K562 (cell line): ENCODE measurements around the gene PLCB1. TPM values are rescaled to one million over a fixed set of nuclear protein-coding genes. Genes with fewer than 3 reads are reported as not detected.
"Not testable (repeated sequence)": the region's sequence is repeated elsewhere in the genome, so short reads cannot be mapped to it uniquely, and the experiment has no call there.

Source experiments
- ATAC-seq: fragments of 200-7000 bp; cut with Tn5 transposase; 3 replicates; pipeline ENCODE4 v1.9.1; 2020; ENCODE audit warnings: moderate library complexity
- BruUV-seq: library from RNA; stranded (reverse); fragments of 400-500 nt; replicated peaks from 2 replicates; lab custom pipeline; 2021; lab: Mats Ljungman, UMichigan
- CTCF ChIA-PET: fragments of 300-600 bp; formaldehyde crosslinking; extraction: SDS; loops from one replicate; lab custom pipeline; 2021; ENCODE audit warnings: low intra/inter-chr PET ratio; lab: Yijun Ruan, JAX
- POLR2A ChIA-PET: fragments of 300-600, 350-650 bp; sonication (Branson Sonifier 250); formaldehyde crosslinking; extraction: SDS; loops from one replicate; lab custom pipeline; 2021; ENCODE audit warnings: antibody characterized with exemption, inconsistent platforms; lab: Yijun Ruan, JAX
- DNase-seq, 4 experiments: peaks; one replicate each; pipeline versions ENCODE4 v3.0.0 to v3.0.0-alpha.2; 2011 to 2018; ENCODE audit warnings: low spot score in 3 of 4, mixed read lengths in 3 of 4; ENCODE audit errors: extremely low read depth in 1 of 4
- FAIRE-seq: peaks from 2 replicates; lab custom pipeline; 2011; peaks lifted over from hg19 to GRCh38; lab: Jason Lieb, UNC
- H2AFZ ChIP-seq: 2 replicates; pipeline ENCODE4 v1.6.0; 2011; ENCODE audit warnings: low read depth, low read length, control low read depth, inconsistent platforms
- H3K27ac ChIP-seq: fragments of 200-600 bp; 3 replicates; pipeline ENCODE4 v1.8.0; 2011; ENCODE audit warnings: low read depth, mild to moderate bottlenecking, control low read depth, inconsistent platforms, low read length, moderate library complexity, mixed read lengths; ENCODE audit errors: extremely low read depth
- H3K27me3 ChIP-seq, 2 experiments: fragments of 300-600 bp in 1 of 2; 2 replicates in 1 of 2; 3 replicates in 1 of 2; pipeline versions ENCODE4 v1.6.0 to v1.8.0; 2011; ENCODE audit warnings: inconsistent platforms in 2 of 2, low read length in 2 of 2, mild to moderate bottlenecking in 1 of 2, mixed read lengths in 1 of 2, moderate library complexity in 1 of 2; ENCODE audit not compliant: control insufficient read depth in 2 of 2, insufficient read depth in 2 of 2
- H3K36me3 ChIP-seq: fragments of 300-600 bp; 3 replicates; pipeline ENCODE4 v1.8.0; 2011; ENCODE audit warnings: mild to moderate bottlenecking, low read length, inconsistent platforms; ENCODE audit not compliant: control insufficient read depth, insufficient read depth
- H3K4me1 ChIP-seq, 2 experiments: fragments of 200-600 bp in 1 of 2; replicated peaks in 1 of 2; 2 replicates in 1 of 2; 3 replicates in 1 of 2; pipeline versions ENCODE4 v1.5.1 to v1.8.0; 2011; ENCODE audit warnings: inconsistent platforms in 2 of 2, low read length in 2 of 2, mild to moderate bottlenecking in 1 of 2, mixed read lengths in 1 of 2, moderate library complexity in 1 of 2; ENCODE audit not compliant: control insufficient read depth in 2 of 2, insufficient read depth in 2 of 2
- H3K4me2 ChIP-seq: 2 replicates; pipeline ENCODE4 v1.6.1; 2011; ENCODE audit warnings: low read length, control low read depth, inconsistent platforms, mixed read lengths; ENCODE audit not compliant: insufficient read depth
- H3K4me3 ChIP-seq: fragments of 200-600 bp; sonication (generic), shearing (Covaris generic); 2 replicates; pipeline ENCODE4 v1.5.1; 2016; ENCODE audit warnings: control low read depth, inconsistent platforms
- H3K79me2 ChIP-seq: fragments of 200-600 bp; 3 replicates; pipeline ENCODE4 v1.8.0; 2011; ENCODE audit warnings: low read length, inconsistent platforms; ENCODE audit not compliant: control insufficient read depth, insufficient read depth
- H3K9ac ChIP-seq, 2 experiments: 2 replicates each; pipeline versions ENCODE4 v1.6.0 to v1.6.1; 2011; ENCODE audit warnings: low read depth in 2 of 2, low read length in 2 of 2, control low read depth in 1 of 2, inconsistent platforms in 1 of 2, mild to moderate bottlenecking in 1 of 2, mixed read lengths in 1 of 2; ENCODE audit not compliant: insufficient read depth in 1 of 2
- H3K9me1 ChIP-seq: one replicate; pipeline ENCODE4 v1.6.0; 2011; ENCODE audit warnings: inconsistent platforms, mild to moderate bottlenecking, low read length, moderate library complexity; ENCODE audit not compliant: control insufficient read depth, insufficient read depth
- H3K9me3 ChIP-seq: replicated peaks from 2 replicates; pipeline ENCODE4 v1.5.1; 2011; ENCODE audit warnings: low read depth, low read length, inconsistent platforms; ENCODE audit not compliant: control insufficient read depth, insufficient read depth
- H4K20me1 ChIP-seq: replicated peaks from 2 replicates; pipeline ENCODE4 v1.6.1; 2011; ENCODE audit warnings: low read length, inconsistent platforms, mixed read lengths; ENCODE audit not compliant: control insufficient read depth, insufficient read depth
- CHCHD3 ChIP-seq: fragments of 250-450 bp; sonication (Bioruptor Pico); IDR thresholded peaks from 2 replicates; pipeline ENCODE4 v2.1.2; 2022; ENCODE audit warnings: mild to moderate bottlenecking
- GABPA ChIP-seq: fragments of 200-800 bp; sonication (Bioruptor generic); conservative IDR thresholded peaks from 2 replicates; pipeline ENCODE4 v1.6.1; 2016; ENCODE audit warnings: low read depth, missing genetic modification characterization, missing compliant biosample characterization
- KLF1 ChIP-seq: fragments of 450-650 bp; IDR thresholded peaks from 2 replicates; pipeline ENCODE4 v1.6.1; 2016; ENCODE audit warnings: missing genetic modification characterization, missing compliant biosample characterization
- PCBP2 ChIP-seq: fragments of 200-400 bp; formaldehyde crosslinking; IDR thresholded peaks from 2 replicates; pipeline ENCODE4 v1.6.1; 2018; ENCODE audit warnings: low read length, low read depth, mild to moderate bottlenecking, moderate library complexity; ENCODE audit not compliant: poor library complexity, severe bottlenecking
- SAFB2 ChIP-seq: fragments of 200-400 bp; formaldehyde crosslinking; IDR thresholded peaks from 2 replicates; pipeline ENCODE4 v1.6.1; 2018; ENCODE audit warnings: borderline replicate concordance, low read length, low read depth, moderate library complexity; ENCODE audit not compliant: severe bottlenecking
- ZFX ChIP-seq: sonication (generic); formaldehyde crosslinking; IDR thresholded peaks from 2 replicates; pipeline ENCODE4 v1.8.0; 2022; ENCODE audit warnings: mild to moderate bottlenecking, missing genetic modification reagents, moderate library complexity
- ZNF12 ChIP-seq: sonication (generic); formaldehyde crosslinking; IDR thresholded peaks from 2 replicates; pipeline ENCODE4 v1.4.0; 2020; ENCODE audit warnings: mild to moderate bottlenecking, missing genetic modification reagents
- ZNF707 ChIP-seq: fragments of 250-450 bp; sonication (Bioruptor Pico); conservative IDR thresholded peaks from 2 replicates; pipeline ENCODE4 v1.8.0; 2022; ENCODE audit warnings: inconsistent platforms, mild to moderate bottlenecking, moderate library complexity
- WGBS: fragments of 100-300 bp; shearing (Covaris generic); methylation state at CpG from one replicate; pipeline ENCODE4 v1.1.6; 2016; ENCODE audit warnings: low coverage, mixed read lengths; ENCODE audit not compliant: insufficient coverage; ENCODE audit errors: missing lambda C conversion rate; 5-methylcytosine and 5-hydroxymethylcytosine counted together
- in situ Hi-C: fragments of 300-500 bp; cut with MboI; formaldehyde crosslinking; loops from 4 replicates; pipeline ENCODE4 v1.15.0; 2018; ENCODE audit warnings: inconsistent platforms, mixed read lengths
- intact Hi-C: fragments of 100-400 bp; cut with micrococcal nuclease; formaldehyde crosslinking; loops from 2 replicates; pipeline ENCODE4 v1.14.2; 2022
- polyA plus RNA-seq, 8 experiments: library from polyadenylated mRNA; depleted of rRNA in 4 of 8; stranded (reverse) in 5 of 8; unstranded in 3 of 8; fragments of >200 nt; fragmentation: Nextera tagmentation in 2 of 8; fragmentation: Illumina TruSeq in 1 of 8; extraction: Ambion mirVana in 2 of 8; extraction: Trizol in 1 of 8; gene quantifications; 2 replicates each; pipeline versions ENCODE4 v1.2.1 to v1.2.3, GENCODE V29; 2011 to 2014; ENCODE audit warnings: inconsistent platforms in 1 of 8, missing spikeins in 1 of 8
- total RNA-seq, 7 experiments: library from RNA; depleted of rRNA in 6 of 7; stranded (reverse); fragments of >200 nt in 6 of 7; fragmentation: Illumina TruSeq in 2 of 7; extraction: Trizol in 2 of 7; gene quantifications; 2 replicates each; pipeline versions ENCODE4 v1.2.1 to v1.2.3, GENCODE V29; 2011 to 2021; ENCODE audit warnings: low replicate concordance in 1 of 7

PLCB1 gene
- total and polyA plus RNA-seq, 9 of the 15 experiments (the other 6 are each of a cell fraction or from before 2014, with no cell fraction given): 0.34 to 3.1 (median 1.3) TPM

DNA sequence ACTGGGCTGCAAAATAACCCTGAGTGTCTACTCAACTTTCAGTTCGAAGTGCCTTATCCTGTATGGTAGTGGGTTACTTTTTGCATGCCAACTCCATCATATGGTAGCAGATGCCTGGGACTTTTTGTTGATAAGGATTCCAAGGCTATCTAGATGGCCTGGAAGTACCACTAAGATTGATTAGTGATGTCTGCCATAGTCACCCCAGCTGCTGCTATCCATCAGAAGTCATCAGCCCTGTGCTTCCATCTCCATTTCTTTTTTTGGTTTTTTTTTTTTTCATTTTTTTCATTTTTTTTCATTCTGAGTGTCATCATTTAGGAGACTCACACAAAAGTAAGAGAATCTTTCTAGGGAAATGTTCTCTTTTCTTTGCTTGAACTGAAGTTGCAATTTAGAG, 719.4 kb downstream of the PLCB1 start:
- in situ Hi-C loops: no loop called here
- POLR2A ChIA-PET: no interaction called here

GRCh38 chr20:8851919-8852318, 719.9 kb downstream of the PLCB1 start:
- H3K4me2 ChIP-seq, H3K9me1 ChIP-seq, H3K27ac ChIP-seq, H3K9me3 ChIP-seq, H3K79me2 ChIP-seq, DNase-seq, ATAC-seq, H4K20me1 ChIP-seq, H2AFZ ChIP-seq, H3K4me3 ChIP-seq, H3K27me3 ChIP-seq, H3K9ac ChIP-seq, H3K4me1 ChIP-seq, FAIRE-seq, H3K36me3 ChIP-seq, POLR2A ChIA-PET, CTCF ChIA-PET, in situ Hi-C loops, BruUV-seq: not testable (repeated sequence)
- intact Hi-C loops: loop anchor here (2.0 to 10.0 kb wide), 2 partner anchors 93 to 321 kb away; no protein-coding TSS in a partner anchor
- WGBS: 15% methylated on average over 1 of the region's 2 CpGs

More for the DNA sequence above, 719.4 kb downstream of the PLCB1 start:
- Histone ChIP-seq H3K9me1 (no peaks in the 10 kb centered on the region), H3K9ac (no peak overlapping the region), H3K79me2 (no peaks in the 10 kb centered on the region), H2AFZ (no peak overlapping the region), H3K4me2 (no peak overlapping the region), H3K9me3 (no peaks in the 10 kb centered on the region), H3K4me3 (no peak overlapping the region), H3K27ac (no peak overlapping the region), H3K27me3 (no peaks in the 10 kb centered on the region), H3K36me3 (no peaks in the 10 kb centered on the region), H4K20me1 (no peaks in the 10 kb centered on the region), H3K4me1 (no peaks in the 10 kb centered on the region)
- WGBS: 0% methylated on average over 1 of the region's 1 CpG
- FAIRE-seq: no peak
- intact Hi-C loops: loop anchor here (10.0 kb wide), 1 partner anchor 93 kb away; no protein-coding TSS in a partner anchor
- no TSS peak for BruUV-seq
- TF ChIP-seq ZFX (no peak), ZNF12 (CRISPR knock-in tag) (no peak), SAFB2 (no peak), GABPA (tag) (no peak), ZNF707 (CRISPR knock-in tag) (no peak), PCBP2 (no peak), KLF1 (no peak), CHCHD3 (no peak)
- CTCF ChIA-PET: no interaction called here
- no peak for ATAC-seq
- DNase-seq: no peak

- CTCF ChIA-PET: interaction anchor here (1.0 kb wide), 1 partner anchor 320 kb away, joined by 3 read pairs; no protein-coding TSS in a partner anchor
- not testable (repeated sequence) for BruUV-seq
Measured at GRCh38 chr20:8853211-8853610, 721.1 kb downstream of the PLCB1 start.

More at GRCh38 chr20:8853211-8853610, 721.1 kb downstream of the PLCB1 start:
- H4K20me1 ChIP-seq, H3K4me2 ChIP-seq, H3K27ac ChIP-seq, ATAC-seq, H2AFZ ChIP-seq, H3K9ac ChIP-seq, H3K4me3 ChIP-seq, DNase-seq, H3K79me2 ChIP-seq, in situ Hi-C loops, H3K27me3 ChIP-seq, H3K4me1 ChIP-seq, H3K9me3 ChIP-seq, H3K9me1 ChIP-seq, H3K36me3 ChIP-seq, FAIRE-seq: not testable (repeated sequence)
- intact Hi-C loops: loop anchor here (2.0 to 10.0 kb wide), 2 partner anchors 92 to 320 kb away; no protein-coding TSS in a partner anchor
- POLR2A ChIA-PET: interaction anchor here (0.8 kb wide), 1 partner anchor 13 kb away, joined by 3 read pairs; no protein-coding TSS in a partner anchor
- WGBS: 18% methylated on average over 2 of the region's 3 CpGs
